ENCODE results near the gene FES.
"Not testable (repeated sequence)": the region's sequence is repeated elsewhere in the genome, so short reads cannot be mapped to it uniquely, and the experiment has no call there.

The FES gene

DNA sequence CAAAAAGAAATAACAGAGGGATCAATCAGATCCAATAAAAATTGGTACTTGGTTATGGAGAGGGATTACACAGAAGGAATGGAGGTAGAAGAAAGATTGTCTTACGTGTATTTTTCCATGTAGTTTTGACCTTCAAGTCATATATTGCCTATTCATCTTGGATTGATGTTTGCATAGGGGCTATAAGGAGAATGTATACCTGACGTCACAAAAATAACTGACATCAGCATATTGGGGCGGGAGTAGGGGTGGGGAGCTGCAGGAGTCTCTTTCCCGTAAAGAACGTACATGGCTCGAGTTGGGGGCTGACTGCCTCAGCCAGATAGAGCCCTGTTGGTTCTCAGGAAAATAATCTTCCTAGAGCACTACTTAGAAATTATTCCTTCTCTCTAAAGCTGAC lies 21.8 kb upstream of the FES start:
- no peak for DNase-seq

DNA sequence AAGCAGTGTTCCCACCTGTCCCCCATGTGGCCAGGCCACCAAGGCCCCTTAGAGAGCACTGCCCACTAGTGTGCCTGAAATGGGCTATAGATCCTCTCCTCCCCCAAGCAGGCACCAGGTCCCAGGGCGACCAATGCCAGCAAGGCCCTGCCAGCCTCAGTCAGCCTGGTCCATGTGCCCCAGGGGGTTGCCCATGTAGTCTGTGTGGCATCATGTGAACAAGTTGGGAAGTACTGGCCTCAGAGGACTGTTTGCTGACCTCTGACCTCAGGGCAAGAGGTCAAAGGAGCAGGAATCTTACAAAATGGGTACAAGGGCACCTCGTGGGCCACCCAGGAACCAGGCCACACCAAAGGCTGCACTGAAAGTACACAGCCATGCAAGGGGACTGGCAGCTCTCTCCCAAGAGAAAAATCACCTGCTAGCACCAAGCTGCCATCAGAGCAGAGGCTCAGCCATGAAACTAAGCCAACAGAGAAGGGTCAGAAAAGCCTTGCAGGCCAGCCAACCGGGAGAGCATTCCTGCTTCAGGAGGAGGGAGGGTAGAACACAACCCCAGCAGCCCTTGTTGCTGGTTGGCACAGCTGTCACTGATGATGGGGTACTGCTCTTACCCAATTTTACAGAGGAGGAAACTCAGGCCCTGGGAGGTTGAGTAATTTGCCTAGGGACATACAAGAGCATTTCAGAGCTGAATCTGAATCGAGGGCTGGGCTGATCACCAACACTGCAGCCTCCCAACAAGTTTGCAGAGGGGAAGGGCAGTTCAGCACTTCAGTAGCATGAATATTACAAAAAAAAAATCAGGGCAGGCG lies 21.1 kb upstream of the FES start:
- no peak for DNase-seq

DNA sequence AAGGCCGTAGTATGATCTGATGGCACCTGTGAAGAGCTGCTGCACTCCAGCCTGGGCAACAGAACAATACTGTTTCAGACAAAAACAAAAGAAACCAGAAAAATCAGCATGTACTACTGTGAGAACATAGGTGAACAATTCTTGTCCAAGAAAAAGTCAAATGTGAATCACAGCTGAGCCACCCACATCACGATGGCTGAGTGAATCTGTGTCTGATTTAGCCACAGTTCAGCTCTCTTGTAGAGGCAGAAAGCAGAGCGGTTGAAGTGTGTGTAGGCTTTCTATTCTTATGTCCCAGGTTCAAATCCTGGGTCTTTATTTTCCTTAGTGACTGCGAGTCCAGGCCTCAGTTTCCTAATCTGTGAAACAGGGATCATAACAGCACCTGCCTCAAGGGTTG lies 20.3 kb upstream of the FES start:
- DNase-seq = no peak

DNA sequence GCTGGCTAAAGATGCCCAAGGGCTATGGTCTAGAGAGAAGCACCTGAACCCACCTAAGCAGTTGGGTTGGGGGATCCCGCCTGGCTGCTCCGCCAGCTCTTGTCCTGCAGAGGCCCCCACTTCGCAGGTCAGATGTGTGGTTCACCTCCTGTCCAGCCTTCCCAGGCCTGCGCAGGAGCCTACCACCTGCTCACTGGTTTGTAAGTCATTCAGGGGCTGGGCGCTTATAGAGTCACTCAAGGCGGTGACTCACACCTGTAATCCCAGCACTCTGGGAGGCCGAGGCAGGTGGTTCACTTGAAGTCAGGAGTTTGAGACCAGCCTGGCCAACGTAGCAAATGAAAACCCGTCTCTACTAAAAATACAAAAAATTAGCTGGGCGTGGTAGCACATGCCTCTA lies 19.8 kb upstream of the FES start:
- no peak for DNase-seq

GRCh38 chr15:90865702-90866101 lies 18.6 kb upstream of the FES start:
- DNase-seq = no peak

DNA sequence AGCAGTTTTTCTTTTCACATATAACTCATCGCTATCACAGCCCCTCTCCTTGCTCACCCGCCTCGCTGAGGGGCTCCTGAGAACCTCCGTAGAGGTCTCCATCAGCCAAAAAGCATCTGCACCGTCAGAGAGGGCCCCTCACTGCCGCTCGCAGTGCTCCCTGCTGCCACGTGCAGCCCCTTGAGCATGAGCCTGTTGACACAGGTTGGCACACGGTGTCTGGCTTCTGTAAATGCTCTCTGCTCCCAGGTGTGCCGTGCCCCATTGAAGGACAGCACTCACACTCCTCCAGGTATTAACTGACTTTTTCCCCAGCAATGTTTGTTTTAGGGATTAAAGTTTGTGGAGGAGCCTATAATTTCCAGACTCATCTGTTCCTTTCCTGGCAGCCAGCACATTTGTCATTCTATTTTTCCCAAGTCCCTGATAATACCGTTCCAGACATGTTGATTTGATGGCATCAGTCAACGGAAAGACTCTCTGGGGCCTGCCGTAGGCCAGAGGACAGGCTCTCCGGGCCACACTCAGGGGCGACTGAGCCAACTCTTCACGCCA lies 18.1 kb upstream of the FES start:
- DNase-seq = no peak

DNA sequence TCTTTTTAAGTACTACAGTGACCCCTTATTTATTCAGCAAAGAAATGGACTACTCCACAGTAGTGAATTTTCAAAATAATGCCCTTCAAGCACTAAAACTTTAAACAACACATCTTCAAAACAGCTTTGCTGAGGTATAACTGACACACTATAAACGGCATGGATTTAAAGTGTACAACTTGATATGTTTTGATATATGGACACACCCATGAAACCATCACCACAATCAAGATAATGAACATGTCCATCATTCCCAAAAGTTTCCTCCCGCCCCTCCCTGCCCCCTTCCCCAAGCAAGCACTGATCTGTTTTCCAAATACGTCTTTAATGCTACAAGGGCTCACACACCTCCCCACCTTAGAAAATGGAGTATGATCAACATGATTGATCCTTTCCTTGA lies 17.5 kb upstream of the FES start:
- DNase-seq = no peak

- DNase-seq = no peak
Measured at GRCh38 chr15:90868261-90868689, 16.0 kb upstream of the FES start, which contains the start of gene FURIN. Gene FURIN, plus strand, starts transcription at chr15:90868588. Its CDS starts 7,153 bp downstream, at chr15:90875741.

GRCh38 chr15:90869140-90869541 lies 15.2 kb upstream of the FES start:
- no peak for DNase-seq

DNA sequence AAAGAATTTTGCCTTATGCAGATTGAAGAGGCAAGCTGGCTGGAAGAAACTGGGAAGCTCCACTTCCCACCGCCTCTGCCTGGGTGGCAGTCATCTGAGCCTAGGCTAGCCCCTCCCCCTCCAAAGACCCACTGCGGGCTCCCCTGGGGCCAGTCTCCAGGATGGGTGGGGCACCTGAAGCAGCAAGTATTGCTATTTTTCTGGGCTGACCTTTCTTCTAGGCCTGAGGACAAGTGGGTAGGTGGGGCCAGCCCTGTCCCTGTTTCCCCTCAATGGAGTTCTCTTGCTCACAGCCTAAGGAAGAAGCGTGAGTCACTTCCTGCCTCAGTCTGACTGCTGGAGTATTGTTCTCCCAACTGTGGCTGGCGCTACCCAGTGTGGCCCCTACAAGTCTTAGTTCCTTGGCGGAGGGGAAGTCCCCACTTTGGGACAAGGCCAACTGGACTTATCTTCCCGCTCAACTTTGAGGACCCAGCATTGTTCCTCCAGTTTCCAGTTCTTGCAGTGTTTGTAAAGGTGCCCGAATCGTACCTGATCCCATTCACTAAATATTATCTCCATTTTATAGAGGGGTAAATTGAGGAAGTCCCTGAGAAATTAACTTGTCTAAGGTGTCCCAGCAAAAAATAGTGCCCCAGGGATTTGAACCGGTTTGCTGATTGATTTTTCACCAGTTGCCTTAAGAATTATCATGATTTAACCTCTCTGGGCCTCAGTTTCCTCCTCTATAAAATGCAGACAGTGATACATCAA lies 14.5 kb upstream of the FES start:
- DNase-seq = peak; percentile 70

GRCh38 chr15:90870354-90871138 lies 13.8 kb upstream of the FES start:
- DNase-seq = peak; percentile 24

DNA sequence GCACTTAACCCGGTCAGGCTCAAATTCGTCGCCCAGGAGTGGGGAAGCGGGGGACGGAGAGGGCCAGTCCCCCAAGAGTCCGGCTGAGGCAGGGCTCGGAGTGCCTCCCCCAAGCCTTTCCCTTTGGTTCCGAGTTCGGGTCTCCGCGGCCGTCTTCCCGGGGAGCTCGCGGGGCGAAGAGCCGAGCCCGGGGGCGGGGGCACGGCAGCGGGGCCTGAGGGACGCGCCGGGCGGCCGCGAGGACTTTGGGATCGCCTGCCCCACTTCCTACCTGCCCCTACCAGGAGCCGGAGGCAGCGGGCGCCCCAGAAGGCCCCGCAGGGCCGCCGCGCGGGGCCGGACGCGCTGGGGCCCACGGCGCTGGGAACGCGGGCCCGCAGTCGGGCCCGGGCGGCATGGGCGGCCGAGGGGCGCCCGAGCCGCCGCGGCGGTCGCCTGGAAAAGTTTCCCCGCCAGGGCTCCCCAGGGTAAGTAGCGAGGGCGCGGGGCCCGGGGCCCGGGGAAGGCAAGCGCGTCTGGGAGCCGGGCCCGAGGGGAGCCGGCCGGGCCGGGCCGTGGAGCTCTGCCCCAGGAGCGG lies 13.1 kb upstream of the FES start:
- peak; percentile 49 for DNase-seq

DNA sequence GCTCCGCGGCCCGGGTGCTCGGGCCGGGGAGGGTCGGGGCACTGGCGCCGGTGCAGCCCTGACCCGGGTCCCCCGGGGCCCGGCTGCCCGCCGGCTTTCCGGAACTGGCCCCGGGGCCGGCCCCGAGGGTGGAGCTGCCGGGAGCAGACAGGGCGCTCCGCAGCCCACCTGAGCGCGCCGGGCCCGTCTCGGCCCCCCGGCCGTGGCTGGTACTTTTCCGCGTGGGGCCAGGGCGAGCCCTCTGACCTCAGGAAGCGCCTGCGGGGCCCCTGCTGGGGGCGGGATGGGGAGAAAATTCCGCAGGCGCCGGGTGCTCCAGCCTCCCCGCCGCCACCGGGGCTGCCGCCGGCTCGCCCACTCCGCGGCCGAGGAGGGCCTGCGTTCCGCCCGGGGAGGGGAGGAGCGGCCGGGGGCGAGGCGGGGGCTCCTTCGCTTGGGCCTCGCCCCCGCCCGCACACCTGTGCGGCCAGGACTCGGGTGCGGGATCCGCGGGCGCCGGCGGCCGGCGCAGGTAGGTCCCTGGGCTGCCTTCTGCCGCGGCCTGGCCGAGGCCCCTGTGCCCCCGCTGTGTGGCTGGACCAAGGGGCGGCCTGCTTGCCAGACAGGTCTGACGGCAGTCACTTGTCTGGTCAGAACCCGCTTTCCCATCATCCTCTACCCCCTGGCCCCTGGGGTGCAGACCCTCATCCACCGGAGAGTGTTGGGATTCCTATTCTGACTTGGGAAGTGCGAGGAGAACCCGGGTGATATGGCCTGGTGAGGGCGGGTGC lies 12.4 kb upstream of the FES start:
- DNase-seq = peak; percentile 35

DNA sequence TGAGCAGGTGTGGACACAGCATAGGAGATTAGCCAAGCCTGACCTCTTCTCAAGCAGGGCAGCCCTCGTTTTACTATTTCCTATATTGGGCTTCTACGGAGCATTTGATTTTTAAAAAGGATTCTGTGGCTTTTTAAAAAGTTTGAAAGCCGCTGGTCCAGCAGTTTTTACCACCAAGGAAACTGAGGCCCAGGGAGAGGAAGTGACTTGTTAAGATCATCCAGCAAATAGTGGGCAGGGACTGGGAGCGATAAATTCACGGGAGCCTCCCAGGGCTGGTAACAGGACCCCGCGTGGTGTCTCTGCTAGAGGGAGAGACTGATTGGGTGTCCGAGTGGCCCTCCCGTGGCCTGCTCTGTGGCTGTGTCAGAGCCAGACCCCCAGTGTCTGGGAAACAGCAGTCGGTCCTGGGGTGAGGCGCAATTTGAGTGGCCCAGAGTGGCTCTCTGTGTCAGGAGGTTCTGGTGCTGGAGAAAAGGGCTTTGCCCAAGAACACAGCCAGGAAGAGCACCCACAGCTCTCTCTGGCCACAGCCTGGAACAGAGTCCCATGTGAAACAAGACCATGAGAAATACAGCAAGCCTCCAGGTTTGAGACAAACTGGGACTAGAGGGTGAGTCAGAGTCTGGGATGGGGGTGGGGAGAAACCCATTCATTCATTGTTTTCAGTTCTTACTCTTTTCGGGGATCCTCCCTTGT lies 11.7 kb upstream of the FES start:
- DNase-seq = peak; percentile 61

DNA sequence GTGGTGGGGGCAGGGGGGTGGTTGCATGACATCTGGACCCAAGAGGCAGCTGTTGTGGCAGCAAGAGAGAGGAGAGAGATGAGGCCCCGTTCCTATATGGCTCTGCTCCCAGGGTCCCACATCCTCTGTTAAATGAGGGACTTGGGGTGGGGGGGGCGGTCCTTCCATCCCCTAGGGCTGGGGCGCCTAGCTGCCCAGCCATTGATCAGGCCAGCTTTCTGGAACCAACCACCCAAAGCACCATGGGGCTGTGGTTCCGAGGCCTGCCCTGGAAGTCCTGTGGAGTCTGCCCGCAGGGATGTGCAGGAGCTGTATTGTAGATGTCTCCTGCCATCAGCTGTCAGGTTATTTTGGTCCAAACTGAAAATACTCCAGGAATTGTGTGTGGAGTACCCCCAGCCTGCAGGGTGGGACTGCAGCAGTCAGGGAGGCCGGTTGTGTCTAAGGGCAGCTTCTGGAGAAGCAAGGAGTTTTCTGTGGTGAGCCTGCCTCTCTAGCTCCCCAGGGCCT lies 10.8 kb upstream of the FES start:
- DNase-seq = no peak

GRCh38 chr15:90873998-90874605 lies 10.2 kb upstream of the FES start:
- no peak for DNase-seq

DNA sequence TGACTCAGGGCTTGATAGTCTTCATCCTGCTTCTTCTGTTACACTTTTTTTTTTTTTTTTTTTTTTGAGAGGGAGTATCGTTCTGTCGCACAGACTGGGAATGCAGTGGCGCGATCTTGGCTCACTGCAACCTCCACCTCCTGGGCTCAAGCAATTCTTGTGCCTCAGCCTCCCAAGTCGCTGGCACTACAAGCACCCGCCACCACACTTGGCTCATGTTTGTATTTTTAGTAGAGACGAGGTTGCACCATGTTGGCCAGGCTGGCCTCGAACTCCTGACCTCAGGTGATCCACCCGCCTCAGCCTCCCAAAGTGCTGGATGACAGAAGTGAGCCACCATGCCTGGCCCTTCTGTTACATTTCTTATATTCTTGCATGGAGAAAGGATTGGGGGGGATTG lies 9.3 kb upstream of the FES start:
- not testable (repeated sequence) for DNase-seq

DNA sequence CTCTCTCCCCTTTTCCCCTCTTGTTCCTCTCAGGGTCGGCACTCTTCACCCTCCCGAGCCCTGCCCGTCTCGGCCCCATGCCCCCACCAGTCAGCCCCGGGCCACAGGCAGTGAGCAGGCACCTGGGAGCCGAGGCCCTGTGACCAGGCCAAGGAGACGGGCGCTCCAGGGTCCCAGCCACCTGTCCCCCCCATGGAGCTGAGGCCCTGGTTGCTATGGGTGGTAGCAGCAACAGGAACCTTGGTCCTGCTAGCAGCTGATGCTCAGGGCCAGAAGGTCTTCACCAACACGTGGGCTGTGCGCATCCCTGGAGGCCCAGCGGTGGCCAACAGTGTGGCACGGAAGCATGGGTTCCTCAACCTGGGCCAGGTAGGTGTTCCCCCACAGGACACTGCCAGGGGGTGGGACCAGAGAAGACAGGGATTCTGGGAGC lies 8.7 kb upstream of the FES start:
- DNase-seq = no peak

DNA sequence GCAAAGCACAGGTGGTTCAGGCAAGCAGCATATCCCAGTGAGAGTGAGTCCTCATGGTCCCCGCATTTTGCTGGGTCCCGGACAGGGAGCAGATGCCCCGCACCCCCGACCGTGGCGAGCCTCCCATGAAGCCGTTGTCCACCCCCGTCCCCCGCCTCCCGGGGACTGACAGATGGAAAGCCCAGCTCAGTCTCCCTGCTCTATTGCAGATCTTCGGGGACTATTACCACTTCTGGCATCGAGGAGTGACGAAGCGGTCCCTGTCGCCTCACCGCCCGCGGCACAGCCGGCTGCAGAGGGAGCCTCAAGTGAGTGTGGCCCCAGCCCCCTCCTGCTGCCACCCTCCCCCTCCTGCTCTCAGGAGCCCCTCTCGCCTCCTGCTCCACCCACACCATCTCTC lies 8.3 kb upstream of the FES start:
- DNase-seq = no peak

GRCh38 chr15:90876512-90877170 lies 7.7 kb upstream of the FES start:
- no peak for DNase-seq
